GM23338 (cell line): Measurements from ENCODE around the gene NPR2. TPM values are rescaled to one million over a fixed set of nuclear protein-coding genes. Genes with fewer than 3 reads are reported as not detected.

Source experiments
- ATAC-seq: fragments of 200-7000 bp; cut with Tn5 transposase; 3 replicates; pipeline ENCODE4 v1.9.1; 2020
- DNase-seq: peaks from one replicate; pipeline ENCODE4 v3.0.0-alpha.2; 2015; ENCODE audit warnings: low spot score
- H2AFZ ChIP-seq: fragments of 200-600 bp; sonication (generic); 2 replicates; pipeline ENCODE4 v1.8.0; 2016; ENCODE audit warnings: antibody characterized with exemption, mild to moderate bottlenecking, moderate library complexity
- H3F3A ChIP-seq: fragments of 200-600 bp; sonication (generic); replicated peaks from 2 replicates; pipeline ENCODE4 v1.8.0; 2017; ENCODE audit warnings: antibody characterized with exemption, mixed run types, low read depth
- H3K27ac ChIP-seq: fragments of 200-600 bp; sonication (generic); 2 replicates; pipeline ENCODE4 v1.6.1; 2016; ENCODE audit warnings: low read depth
- H3K27me3 ChIP-seq: fragments of 200-600 bp; sonication (generic); 2 replicates; pipeline ENCODE4 v1.8.0; 2016; ENCODE audit warnings: mild to moderate bottlenecking, mixed run types, moderate library complexity; ENCODE audit not compliant: insufficient read depth
- H3K36me3 ChIP-seq: fragments of 200-600 bp; sonication (generic); 2 replicates; pipeline ENCODE4 v1.8.0; 2016; ENCODE audit warnings: mild to moderate bottlenecking; ENCODE audit not compliant: insufficient read depth
- H3K4me1 ChIP-seq: fragments of 200-600 bp; sonication (generic); 2 replicates; pipeline ENCODE4 v1.8.0; 2016; ENCODE audit warnings: mild to moderate bottlenecking, moderate library complexity; ENCODE audit not compliant: insufficient read depth
- H3K4me2 ChIP-seq: fragments of 200-600 bp; sonication (generic); 2 replicates; pipeline ENCODE4 v1.7.1; 2017; ENCODE audit warnings: mixed run types
- H3K4me3 ChIP-seq: fragments of 200-600 bp; sonication (generic); 2 replicates; pipeline ENCODE4 v1.6.1; 2016; ENCODE audit warnings: mixed run types
- H3K79me2 ChIP-seq: fragments of 200-600 bp; sonication (generic); replicated peaks from 2 replicates; pipeline ENCODE4 v1.8.0; 2017; ENCODE audit warnings: mild to moderate bottlenecking; ENCODE audit not compliant: insufficient read depth
- H3K9me2 ChIP-seq: fragments of 200-600 bp; sonication (generic); 2 replicates; pipeline ENCODE4 v1.8.0; 2017; ENCODE audit not compliant: insufficient read depth
- H4K20me1 ChIP-seq: fragments of 200-600 bp; sonication (generic); replicated peaks from 2 replicates; pipeline ENCODE4 v1.8.0; 2017; ENCODE audit warnings: mild to moderate bottlenecking; ENCODE audit not compliant: insufficient read depth
- H3K27ac Mint-ChIP-seq: 2 replicates; pipeline ENCODE4 v1.8.0; 2020; ENCODE audit warnings: inconsistent platforms, mild to moderate bottlenecking, moderate library complexity, mixed read lengths
- H3K27me3 Mint-ChIP-seq: 3 replicates; pipeline ENCODE4 v1.8.0; 2022; ENCODE audit warnings: low read depth, mild to moderate bottlenecking, moderate library complexity, mixed read lengths, inconsistent platforms; ENCODE audit not compliant: insufficient read depth, poor library complexity
- H3K36me3 Mint-ChIP-seq: 3 replicates; pipeline ENCODE4 v1.8.0; 2021; ENCODE audit warnings: low read depth, mild to moderate bottlenecking, inconsistent platforms, moderate library complexity, mixed read lengths
- H3K4me1 Mint-ChIP-seq: 3 replicates; pipeline ENCODE4 v1.8.0; 2020; ENCODE audit warnings: mild to moderate bottlenecking, inconsistent platforms, mixed read lengths
- H3K4me3 Mint-ChIP-seq: 3 replicates; pipeline ENCODE4 v1.8.0; 2021; ENCODE audit warnings: moderate library complexity, mild to moderate bottlenecking, inconsistent platforms, mixed read lengths
- H3K9me3 Mint-ChIP-seq: 3 replicates; pipeline ENCODE4 v1.8.0; 2020; ENCODE audit warnings: moderate library complexity, mild to moderate bottlenecking, inconsistent platforms, mixed read lengths
- CREB1 ChIP-seq: fragments of 250-450 bp; sonication (Bioruptor Pico); IDR thresholded peaks from 2 replicates; pipeline ENCODE4 v1.5.0; 2020; ENCODE audit warnings: low read depth, mild to moderate bottlenecking, moderate library complexity
- EZH2 ChIP-seq: fragments of 200-600 bp; sonication (generic); IDR thresholded peaks from one replicate; pipeline ENCODE4 v1.8.0; 2017; ENCODE audit warnings: antibody characterized with exemption, mild to moderate bottlenecking, low read depth; ENCODE audit not compliant: unreplicated experiment
- EZH2phosphoT487 ChIP-seq: fragments of 200-600 bp; sonication (generic); IDR thresholded peaks from one replicate; pipeline ENCODE4 v1.8.1; 2018; ENCODE audit warnings: antibody characterized with exemption; ENCODE audit not compliant: unreplicated experiment
- JUNB ChIP-seq: IDR thresholded peaks from one replicate; pipeline ENCODE4 v1.6.1; 2016; ENCODE audit warnings: antibody characterized with exemption; ENCODE audit not compliant: unreplicated experiment
- NANOG ChIP-seq: IDR thresholded peaks from 2 replicates; pipeline ENCODE4 v1.6.1; 2016; ENCODE audit warnings: antibody characterized with exemption, borderline replicate concordance
- POLR2AphosphoS5 ChIP-seq: IDR thresholded peaks from 2 replicates; pipeline ENCODE4 v1.6.1; 2016; ENCODE audit warnings: antibody characterized with exemption, low read depth
- STAT1 ChIP-seq: IDR thresholded peaks from one replicate; pipeline ENCODE4 v1.6.1; 2016; ENCODE audit warnings: antibody characterized with exemption; ENCODE audit not compliant: unreplicated experiment
- ZNF114 ChIP-seq: fragments of 250-450 bp; sonication (Bioruptor Pico); IDR thresholded peaks from 2 replicates; pipeline ENCODE4 v1.5.0; 2020; ENCODE audit warnings: mild to moderate bottlenecking, moderate library complexity
- ZNF331 ChIP-seq: fragments of 250-450 bp; sonication (Bioruptor Pico); IDR thresholded peaks from 2 replicates; pipeline ENCODE4 v1.5.0; 2020; ENCODE audit warnings: low read depth, mild to moderate bottlenecking, moderate library complexity
- polyA plus RNA-seq: library from polyadenylated mRNA; unstranded; fragments of >200 nt; fragmentation: Nextera tagmentation; extraction: Ambion mirVana; gene quantifications from 2 replicates; pipeline ENCODE4 v1.2.1, GENCODE V29; 2016
- total RNA-seq: library from RNA; depleted of rRNA; stranded (reverse); fragments of >200 nt; shearing (Covaris generic); gene quantifications from 2 replicates; pipeline ENCODE4 v1.2.3, GENCODE V29; 2014
- TF ChIP-seq, protein P1 (sequence below): fragments of 250-450 bp; sonication (Bioruptor Pico); IDR thresholded peaks from 2 replicates; pipeline ENCODE4 v1.5.0; 2020; ENCODE audit warnings: mild to moderate bottlenecking, moderate library complexity
- TF ChIP-seq, protein P2 (sequence below), 2 experiments: fragments of 200-600 bp in 1 of 2; sonication (generic) in 1 of 2; conservative IDR thresholded peaks; 2 replicates each; pipeline versions ENCODE4 v1.5.1 to v1.6.1; 2016 to 2017; ENCODE audit warnings: antibody characterized with exemption in 2 of 2, low read depth in 2 of 2, mild to moderate bottlenecking in 2 of 2, moderate library complexity in 1 of 2
- TF ChIP-seq, protein P3 (sequence below): IDR thresholded peaks from one replicate; pipeline ENCODE4 v1.6.1; 2018; ENCODE audit warnings: antibody characterized with exemption; ENCODE audit not compliant: unreplicated experiment
- TF ChIP-seq, protein P4 (sequence below): IDR thresholded peaks from 2 replicates; pipeline ENCODE4 v1.6.1; 2016; ENCODE audit warnings: antibody characterized with exemption

Gene NPR2
- total and polyA plus RNA-seq, 2 experiments from 2014 or later, result 9.0 to 14.4 TPM

DNA sequence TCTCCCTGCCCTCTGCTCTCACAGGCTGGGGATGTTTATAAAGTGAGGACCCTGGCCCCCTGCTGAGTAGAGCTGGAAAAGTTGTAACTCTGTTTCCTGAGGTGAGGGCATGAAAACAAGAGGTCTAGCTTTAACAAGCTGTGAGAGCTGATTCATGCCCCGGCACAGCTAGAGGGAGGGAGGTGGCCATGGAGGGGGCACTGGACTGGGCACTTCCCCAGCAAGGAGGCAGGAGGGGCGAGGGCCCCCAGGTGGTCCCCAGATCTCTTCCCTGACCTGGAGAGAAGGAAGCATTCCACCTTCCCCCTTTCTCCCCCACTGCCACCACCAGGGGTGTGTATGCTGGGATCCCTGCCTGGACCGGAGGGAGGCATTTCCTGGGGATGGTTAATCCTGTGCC lies 37.1 kb upstream of the NPR2 start, which contains the start of gene MSMP:
MSMP (minus strand) TSS at position 13 of the 400 bp plus-strand sequence. CDS start 147 bp downstream, outside the sequence.
- H4K20me1 ChIP-seq, result no peaks in the 10 kb centered on the region; the same call in 1 of the 2 replicates
- Mint-ChIP-seq H3K4me3 (no peak within 1 kb of the TSS), H3K27ac (no peak within 1 kb of the TSS), H3K36me3 (peaks cover 38% of the 10 kb centered on the region), H3K4me1 (peaks cover 20% of the 10 kb centered on the region), H3K27me3 (peaks cover 10% of the 10 kb centered on the region), H3K9me3 (no peaks in the 10 kb centered on the region; the same call in 1 of the 3 replicates)
- peaks cover 25% of the 10 kb centered on the region for H3K4me1 ChIP-seq
- no peak within 1 kb of the TSS for H3K4me2 ChIP-seq
- H3K36me3 ChIP-seq, result peaks cover 4% of the 10 kb centered on the region
- ATAC-seq (no peak), DNase-seq (no peak)
- H3F3A ChIP-seq, result peaks cover 26% of the 10 kb centered on the region; the same call in 1 of the 2 replicates
- no peaks in the 10 kb centered on the region for H3K9me2 ChIP-seq
- TF ChIP-seq ZNF331 (no peak), EZH2 (no peak), STAT1 (no peak), ZNF114 (CRISPR knock-in tag) (no peak), POLR2AphosphoS5 (no peak), JUNB (no peak), CREB1 (CRISPR knock-in tag) (no peak), EZH2phosphoT487 (no peak), NANOG (no peak)
- TF ChIP-seq, protein P1, sequence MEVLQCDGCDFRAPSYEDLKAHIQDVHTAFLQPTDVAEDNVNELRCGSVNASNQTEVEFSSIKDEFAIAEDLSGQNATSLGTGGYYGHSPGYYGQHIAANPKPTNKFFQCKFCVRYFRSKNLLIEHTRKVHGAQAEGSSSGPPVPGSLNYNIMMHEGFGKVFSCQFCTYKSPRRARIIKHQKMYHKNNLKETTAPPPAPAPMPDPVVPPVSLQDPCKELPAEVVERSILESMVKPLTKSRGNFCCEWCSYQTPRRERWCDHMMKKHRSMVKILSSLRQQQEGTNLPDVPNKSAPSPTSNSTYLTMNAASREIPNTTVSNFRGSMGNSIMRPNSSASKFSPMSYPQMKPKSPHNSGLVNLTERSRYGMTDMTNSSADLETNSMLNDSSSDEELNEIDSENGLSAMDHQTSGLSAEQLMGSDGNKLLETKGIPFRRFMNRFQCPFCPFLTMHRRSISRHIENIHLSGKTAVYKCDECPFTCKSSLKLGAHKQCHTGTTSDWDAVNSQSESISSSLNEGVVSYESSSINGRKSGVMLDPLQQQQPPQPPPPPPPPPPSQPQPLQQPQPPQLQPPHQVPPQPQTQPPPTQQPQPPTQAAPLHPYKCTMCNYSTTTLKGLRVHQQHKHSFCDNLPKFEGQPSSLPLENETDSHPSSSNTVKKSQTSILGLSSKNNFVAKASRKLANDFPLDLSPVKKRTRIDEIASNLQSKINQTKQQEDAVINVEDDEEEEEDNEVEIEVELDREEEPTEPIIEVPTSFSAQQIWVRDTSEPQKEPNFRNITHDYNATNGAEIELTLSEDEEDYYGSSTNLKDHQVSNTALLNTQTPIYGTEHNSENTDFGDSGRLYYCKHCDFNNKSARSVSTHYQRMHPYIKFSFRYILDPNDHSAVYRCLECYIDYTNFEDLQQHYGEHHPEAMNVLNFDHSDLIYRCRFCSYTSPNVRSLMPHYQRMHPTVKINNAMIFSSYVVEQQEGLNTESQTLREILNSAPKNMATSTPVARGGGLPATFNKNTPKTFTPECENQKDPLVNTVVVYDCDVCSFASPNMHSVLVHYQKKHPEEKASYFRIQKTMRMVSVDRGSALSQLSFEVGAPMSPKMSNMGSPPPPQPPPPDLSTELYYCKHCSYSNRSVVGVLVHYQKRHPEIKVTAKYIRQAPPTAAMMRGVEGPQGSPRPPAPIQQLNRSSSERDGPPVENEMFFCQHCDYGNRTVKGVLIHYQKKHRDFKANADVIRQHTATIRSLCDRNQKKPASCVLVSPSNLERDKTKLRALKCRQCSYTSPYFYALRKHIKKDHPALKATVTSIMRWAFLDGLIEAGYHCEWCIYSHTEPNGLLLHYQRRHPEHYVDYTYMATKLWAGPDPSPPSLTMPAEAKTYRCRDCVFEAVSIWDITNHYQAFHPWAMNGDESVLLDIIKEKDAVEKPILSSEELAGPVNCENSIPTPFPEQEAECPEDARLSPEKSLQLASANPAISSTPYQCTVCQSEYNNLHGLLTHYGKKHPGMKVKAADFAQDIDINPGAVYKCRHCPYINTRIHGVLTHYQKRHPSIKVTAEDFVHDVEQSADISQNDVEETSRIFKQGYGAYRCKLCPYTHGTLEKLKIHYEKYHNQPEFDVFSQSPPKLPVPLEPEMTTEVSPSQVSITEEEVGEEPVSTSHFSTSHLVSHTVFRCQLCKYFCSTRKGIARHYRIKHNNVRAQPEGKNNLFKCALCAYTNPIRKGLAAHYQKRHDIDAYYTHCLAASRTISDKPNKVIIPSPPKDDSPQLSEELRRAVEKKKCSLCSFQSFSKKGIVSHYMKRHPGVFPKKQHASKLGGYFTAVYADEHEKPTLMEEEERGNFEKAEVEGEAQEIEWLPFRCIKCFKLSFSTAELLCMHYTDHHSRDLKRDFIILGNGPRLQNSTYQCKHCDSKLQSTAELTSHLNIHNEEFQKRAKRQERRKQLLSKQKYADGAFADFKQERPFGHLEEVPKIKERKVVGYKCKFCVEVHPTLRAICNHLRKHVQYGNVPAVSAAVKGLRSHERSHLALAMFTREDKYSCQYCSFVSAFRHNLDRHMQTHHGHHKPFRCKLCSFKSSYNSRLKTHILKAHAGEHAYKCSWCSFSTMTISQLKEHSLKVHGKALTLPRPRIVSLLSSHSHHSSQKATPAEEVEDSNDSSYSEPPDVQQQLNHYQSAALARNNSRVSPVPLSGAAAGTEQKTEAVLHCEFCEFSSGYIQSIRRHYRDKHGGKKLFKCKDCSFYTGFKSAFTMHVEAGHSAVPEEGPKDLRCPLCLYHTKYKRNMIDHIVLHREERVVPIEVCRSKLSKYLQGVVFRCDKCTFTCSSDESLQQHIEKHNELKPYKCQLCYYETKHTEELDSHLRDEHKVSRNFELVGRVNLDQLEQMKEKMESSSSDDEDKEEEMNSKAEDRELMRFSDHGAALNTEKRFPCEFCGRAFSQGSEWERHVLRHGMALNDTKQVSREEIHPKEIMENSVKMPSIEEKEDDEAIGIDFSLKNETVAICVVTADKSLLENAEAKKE (CRISPR knock-in tag), result no peak
- TF ChIP-seq, protein P2, sequence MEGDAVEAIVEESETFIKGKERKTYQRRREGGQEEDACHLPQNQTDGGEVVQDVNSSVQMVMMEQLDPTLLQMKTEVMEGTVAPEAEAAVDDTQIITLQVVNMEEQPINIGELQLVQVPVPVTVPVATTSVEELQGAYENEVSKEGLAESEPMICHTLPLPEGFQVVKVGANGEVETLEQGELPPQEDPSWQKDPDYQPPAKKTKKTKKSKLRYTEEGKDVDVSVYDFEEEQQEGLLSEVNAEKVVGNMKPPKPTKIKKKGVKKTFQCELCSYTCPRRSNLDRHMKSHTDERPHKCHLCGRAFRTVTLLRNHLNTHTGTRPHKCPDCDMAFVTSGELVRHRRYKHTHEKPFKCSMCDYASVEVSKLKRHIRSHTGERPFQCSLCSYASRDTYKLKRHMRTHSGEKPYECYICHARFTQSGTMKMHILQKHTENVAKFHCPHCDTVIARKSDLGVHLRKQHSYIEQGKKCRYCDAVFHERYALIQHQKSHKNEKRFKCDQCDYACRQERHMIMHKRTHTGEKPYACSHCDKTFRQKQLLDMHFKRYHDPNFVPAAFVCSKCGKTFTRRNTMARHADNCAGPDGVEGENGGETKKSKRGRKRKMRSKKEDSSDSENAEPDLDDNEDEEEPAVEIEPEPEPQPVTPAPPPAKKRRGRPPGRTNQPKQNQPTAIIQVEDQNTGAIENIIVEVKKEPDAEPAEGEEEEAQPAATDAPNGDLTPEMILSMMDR (conservative IDR thresholded peaks at IDR 0.05; ENCODE audit: low read depth in 2 of 2), result no peak
- TF ChIP-seq, protein P3, sequence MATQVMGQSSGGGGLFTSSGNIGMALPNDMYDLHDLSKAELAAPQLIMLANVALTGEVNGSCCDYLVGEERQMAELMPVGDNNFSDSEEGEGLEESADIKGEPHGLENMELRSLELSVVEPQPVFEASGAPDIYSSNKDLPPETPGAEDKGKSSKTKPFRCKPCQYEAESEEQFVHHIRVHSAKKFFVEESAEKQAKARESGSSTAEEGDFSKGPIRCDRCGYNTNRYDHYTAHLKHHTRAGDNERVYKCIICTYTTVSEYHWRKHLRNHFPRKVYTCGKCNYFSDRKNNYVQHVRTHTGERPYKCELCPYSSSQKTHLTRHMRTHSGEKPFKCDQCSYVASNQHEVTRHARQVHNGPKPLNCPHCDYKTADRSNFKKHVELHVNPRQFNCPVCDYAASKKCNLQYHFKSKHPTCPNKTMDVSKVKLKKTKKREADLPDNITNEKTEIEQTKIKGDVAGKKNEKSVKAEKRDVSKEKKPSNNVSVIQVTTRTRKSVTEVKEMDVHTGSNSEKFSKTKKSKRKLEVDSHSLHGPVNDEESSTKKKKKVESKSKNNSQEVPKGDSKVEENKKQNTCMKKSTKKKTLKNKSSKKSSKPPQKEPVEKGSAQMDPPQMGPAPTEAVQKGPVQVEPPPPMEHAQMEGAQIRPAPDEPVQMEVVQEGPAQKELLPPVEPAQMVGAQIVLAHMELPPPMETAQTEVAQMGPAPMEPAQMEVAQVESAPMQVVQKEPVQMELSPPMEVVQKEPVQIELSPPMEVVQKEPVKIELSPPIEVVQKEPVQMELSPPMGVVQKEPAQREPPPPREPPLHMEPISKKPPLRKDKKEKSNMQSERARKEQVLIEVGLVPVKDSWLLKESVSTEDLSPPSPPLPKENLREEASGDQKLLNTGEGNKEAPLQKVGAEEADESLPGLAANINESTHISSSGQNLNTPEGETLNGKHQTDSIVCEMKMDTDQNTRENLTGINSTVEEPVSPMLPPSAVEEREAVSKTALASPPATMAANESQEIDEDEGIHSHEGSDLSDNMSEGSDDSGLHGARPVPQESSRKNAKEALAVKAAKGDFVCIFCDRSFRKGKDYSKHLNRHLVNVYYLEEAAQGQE, result no peak
- TF ChIP-seq, protein P4, sequence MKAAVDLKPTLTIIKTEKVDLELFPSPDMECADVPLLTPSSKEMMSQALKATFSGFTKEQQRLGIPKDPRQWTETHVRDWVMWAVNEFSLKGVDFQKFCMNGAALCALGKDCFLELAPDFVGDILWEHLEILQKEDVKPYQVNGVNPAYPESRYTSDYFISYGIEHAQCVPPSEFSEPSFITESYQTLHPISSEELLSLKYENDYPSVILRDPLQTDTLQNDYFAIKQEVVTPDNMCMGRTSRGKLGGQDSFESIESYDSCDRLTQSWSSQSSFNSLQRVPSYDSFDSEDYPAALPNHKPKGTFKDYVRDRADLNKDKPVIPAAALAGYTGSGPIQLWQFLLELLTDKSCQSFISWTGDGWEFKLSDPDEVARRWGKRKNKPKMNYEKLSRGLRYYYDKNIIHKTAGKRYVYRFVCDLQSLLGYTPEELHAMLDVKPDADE, result no peak
- H3K4me3 ChIP-seq, result no peak within 1 kb of the TSS
- H3K27ac ChIP-seq, result no peak within 1 kb of the TSS
- peaks cover 17% of the 10 kb centered on the region for H3K79me2 ChIP-seq
- H3K27me3 ChIP-seq, result no peaks in the 10 kb centered on the region
- H2AFZ ChIP-seq, result no peak within 1 kb of the TSS
